Hepatocyte (in vitro differentiated cells): ENCODE results near the gene TCF12. TPM values are rescaled to one million over a fixed set of nuclear protein-coding genes. Genes with fewer than 3 reads are reported as not detected.
"Not testable (repeated sequence)": the region's sequence is repeated elsewhere in the genome, so short reads cannot be mapped to it uniquely, and the experiment has no call there.

ENCODE experiments used
- DNase-seq: peaks from one replicate; pipeline ENCODE4 v3.0.0-alpha.2; 2016; ENCODE audit warnings: low spot score
- H2AFZ ChIP-seq: fragments of 200-600 bp; sonication (generic); 2 replicates; pipeline ENCODE4 v1.6.0; 2016; ENCODE audit warnings: antibody characterized with exemption, mild to moderate bottlenecking
- H3K27ac ChIP-seq: fragments of 200-600 bp; sonication (generic); 2 replicates; pipeline ENCODE4 v1.5.1; 2016; ENCODE audit warnings: mild to moderate bottlenecking
- H3K27me3 ChIP-seq: fragments of 200-600 bp; sonication (generic); 2 replicates; pipeline ENCODE4 v1.6.1; 2016
- H3K36me3 ChIP-seq: fragments of 200-600 bp; sonication (generic); replicated peaks from 2 replicates; pipeline ENCODE4 v1.5.1; 2016; ENCODE audit warnings: low read depth; ENCODE audit not compliant: insufficient read depth
- H3K4me1 ChIP-seq: fragments of 200-600 bp; sonication (generic); 2 replicates; pipeline ENCODE4 v1.5.1; 2016; ENCODE audit warnings: mild to moderate bottlenecking, moderate library complexity; ENCODE audit not compliant: insufficient read depth
- H3K4me2 ChIP-seq: fragments of 200-600 bp; sonication (generic); 2 replicates; pipeline ENCODE4 v1.6.0; 2016
- H3K4me3 ChIP-seq: fragments of 200-600 bp; sonication (generic); 2 replicates; pipeline ENCODE4 v1.5.1; 2016; ENCODE audit warnings: mild to moderate bottlenecking
- H3K79me2 ChIP-seq: fragments of 200-600 bp; sonication (generic); 2 replicates; pipeline ENCODE4 v1.6.0; 2017; ENCODE audit warnings: mild to moderate bottlenecking
- H3K9me2 ChIP-seq: fragments of 200-600 bp; sonication (generic); replicated peaks from 2 replicates; pipeline ENCODE4 v1.6.0; 2017; ENCODE audit warnings: mild to moderate bottlenecking; ENCODE audit not compliant: insufficient read depth
- H3K9me3 ChIP-seq: fragments of 200-600 bp; sonication (generic); 2 replicates; pipeline ENCODE4 v1.5.1; 2016; ENCODE audit warnings: low read depth, mild to moderate bottlenecking
- H4K20me1 ChIP-seq: fragments of 200-600 bp; sonication (generic); 2 replicates; pipeline ENCODE4 v1.6.0; 2016; ENCODE audit warnings: mild to moderate bottlenecking; ENCODE audit not compliant: insufficient read depth, poor library complexity, severe bottlenecking
- EZH2 ChIP-seq: fragments of 200-600 bp; sonication (generic); IDR thresholded peaks from 2 replicates; pipeline ENCODE4 v1.6.1; 2016; ENCODE audit warnings: antibody characterized with exemption, mild to moderate bottlenecking, borderline replicate concordance
- EZH2phosphoT487 ChIP-seq: fragments of 200-600 bp; sonication (generic); IDR thresholded peaks from one replicate; pipeline ENCODE4 v1.6.1; 2018; ENCODE audit warnings: antibody characterized with exemption, mild to moderate bottlenecking, low read depth, moderate library complexity; ENCODE audit not compliant: unreplicated experiment, severe bottlenecking
- WGBS: methylation state at CpG from one replicate; pipeline ENCODE4 v1.1.6; 2016; ENCODE audit warnings: low lambda C conversion rate; ENCODE audit errors: missing lambda C conversion rate; 5-methylcytosine and 5-hydroxymethylcytosine counted together
- polyA plus RNA-seq: library from polyadenylated mRNA; unstranded; fragments of >200 nt; fragmentation: Nextera tagmentation; extraction: Ambion mirVana; gene quantifications from 2 replicates; pipeline ENCODE4 v1.2.1, GENCODE V29; 2016
- total RNA-seq: library from RNA; depleted of rRNA; stranded (reverse); fragments of >200 nt; gene quantifications from 2 replicates; pipeline ENCODE4 v1.2.3, GENCODE V29; 2014
- TF ChIP-seq, protein P1 (sequence below): fragments of 200-600 bp; sonication (generic); IDR thresholded peaks from 2 replicates; pipeline ENCODE4 v1.5.1; 2016; ENCODE audit warnings: antibody characterized with exemption, mild to moderate bottlenecking; ENCODE audit not compliant: poor library complexity

TCF12 gene
- total and polyA plus RNA-seq, 2 experiments from 2014 or later, result 42.0 to 93.2 TPM

DNA sequence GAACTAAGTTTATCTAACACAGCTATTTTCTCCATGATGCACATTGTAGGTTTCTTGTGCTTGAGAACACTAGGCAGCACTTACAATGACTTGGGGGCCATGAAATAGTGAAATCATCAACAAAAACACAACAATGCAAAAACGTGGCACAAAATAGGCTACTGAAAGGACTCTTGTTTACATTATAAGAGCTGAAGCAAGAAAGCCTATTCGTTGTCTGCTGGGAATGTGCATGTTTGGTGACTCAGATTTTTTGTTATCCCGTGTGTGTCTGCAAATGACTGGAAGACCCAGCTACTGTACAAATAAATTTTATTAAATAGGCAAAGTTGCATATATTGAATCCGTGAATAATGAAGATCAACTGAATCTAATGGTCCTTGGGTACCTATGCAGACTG lies 85.0 kb downstream of the TCF12 start:
- H3K9me2 ChIP-seq, result no peaks in the 10 kb centered on the region
- peaks cover 16% of the 10 kb centered on the region for H4K20me1 ChIP-seq
- no peaks in the 10 kb centered on the region for H3K4me1 ChIP-seq
- TF ChIP-seq EZH2phosphoT487 (no peak), EZH2 (no peak)
- TF ChIP-seq, protein P1, sequence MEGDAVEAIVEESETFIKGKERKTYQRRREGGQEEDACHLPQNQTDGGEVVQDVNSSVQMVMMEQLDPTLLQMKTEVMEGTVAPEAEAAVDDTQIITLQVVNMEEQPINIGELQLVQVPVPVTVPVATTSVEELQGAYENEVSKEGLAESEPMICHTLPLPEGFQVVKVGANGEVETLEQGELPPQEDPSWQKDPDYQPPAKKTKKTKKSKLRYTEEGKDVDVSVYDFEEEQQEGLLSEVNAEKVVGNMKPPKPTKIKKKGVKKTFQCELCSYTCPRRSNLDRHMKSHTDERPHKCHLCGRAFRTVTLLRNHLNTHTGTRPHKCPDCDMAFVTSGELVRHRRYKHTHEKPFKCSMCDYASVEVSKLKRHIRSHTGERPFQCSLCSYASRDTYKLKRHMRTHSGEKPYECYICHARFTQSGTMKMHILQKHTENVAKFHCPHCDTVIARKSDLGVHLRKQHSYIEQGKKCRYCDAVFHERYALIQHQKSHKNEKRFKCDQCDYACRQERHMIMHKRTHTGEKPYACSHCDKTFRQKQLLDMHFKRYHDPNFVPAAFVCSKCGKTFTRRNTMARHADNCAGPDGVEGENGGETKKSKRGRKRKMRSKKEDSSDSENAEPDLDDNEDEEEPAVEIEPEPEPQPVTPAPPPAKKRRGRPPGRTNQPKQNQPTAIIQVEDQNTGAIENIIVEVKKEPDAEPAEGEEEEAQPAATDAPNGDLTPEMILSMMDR, result no peak
- DNase-seq, result no peak
- H3K79me2 ChIP-seq, result peaks cover 78% of the 10 kb centered on the region
- no peak overlapping the region for H3K27ac ChIP-seq
- no peaks in the 10 kb centered on the region for H3K36me3 ChIP-seq
- no peaks in the 10 kb centered on the region for H3K27me3 ChIP-seq
- H3K9me3 ChIP-seq, result no peaks in the 10 kb centered on the region
- H3K4me2 ChIP-seq, result no peak overlapping the region
- H2AFZ ChIP-seq, result no peak overlapping the region
- H3K4me3 ChIP-seq, result no peak overlapping the region
- 76% methylated on average over 4 of the region's 4 CpGs for WGBS

- Histone ChIP-seq H3K4me3 (no peak overlapping the region), H2AFZ (no peak overlapping the region), H3K4me1 (no peaks in the 10 kb centered on the region), H3K4me2 (no peak overlapping the region), H3K27me3 (no peaks in the 10 kb centered on the region), H3K9me3 (no peaks in the 10 kb centered on the region), H3K36me3 (no peaks in the 10 kb centered on the region), H3K9me2 (no peaks in the 10 kb centered on the region), H4K20me1 (peaks cover 21% of the 10 kb centered on the region), H3K79me2 (peaks cover 85% of the 10 kb centered on the region), H3K27ac (no peak overlapping the region)
- TF ChIP-seq EZH2phosphoT487 (no peak), EZH2 (no peak)
- TF ChIP-seq, protein P1, result no peak
- no peak for DNase-seq
- WGBS, result 61% methylated on average over 1 of the region's 1 CpG
Measured at GRCh38 chr15:57005244-57005643, 86.8 kb downstream of the TCF12 start.

GRCh38 chr15:57007797-57008196 lies 89.4 kb downstream of the TCF12 start:
- peaks cover 97% of the 10 kb centered on the region for H3K79me2 ChIP-seq
- not testable (repeated sequence) for DNase-seq, H3K27ac ChIP-seq, H3K4me2 ChIP-seq, H3K9me2 ChIP-seq, H2AFZ ChIP-seq, H3K9me3 ChIP-seq, H3K27me3 ChIP-seq, H3K4me1 ChIP-seq, H3K4me3 ChIP-seq, H3K36me3 ChIP-seq
- WGBS, result 50% methylated on average over 1 of the region's 1 CpG
- peaks cover 24% of the 10 kb centered on the region for H4K20me1 ChIP-seq

DNA sequence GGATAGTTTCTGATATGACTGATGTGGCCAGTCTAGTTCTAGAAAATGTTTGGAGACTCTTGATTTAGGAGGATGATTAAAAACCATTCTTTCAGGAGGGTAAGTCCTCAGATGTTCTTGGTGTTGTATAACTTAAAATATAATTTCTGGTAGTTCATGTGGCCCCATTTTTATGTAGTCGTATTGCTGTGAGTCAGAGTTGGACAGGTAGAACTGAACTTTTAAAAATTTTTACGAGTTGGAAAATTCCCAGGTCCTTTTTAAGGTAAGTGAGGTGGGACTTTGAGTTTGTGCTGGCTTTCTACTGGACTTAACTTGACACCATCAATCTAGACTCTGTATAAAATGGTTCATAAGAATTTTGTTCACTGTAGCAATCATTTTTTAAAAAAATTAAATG lies 92.3 kb downstream of the TCF12 start:
- H3K79me2 ChIP-seq, result peaks cover 96% of the 10 kb centered on the region
- no peak overlapping the region for H3K27ac ChIP-seq
- H3K36me3 ChIP-seq, result no peaks in the 10 kb centered on the region
- H3K27me3 ChIP-seq, result no peaks in the 10 kb centered on the region
- H3K4me1 ChIP-seq, result no peaks in the 10 kb centered on the region
- peaks cover 25% of the 10 kb centered on the region for H4K20me1 ChIP-seq
- TF ChIP-seq EZH2, result no peak
- TF ChIP-seq, protein P1, result no peak
- no peak for TF ChIP-seq EZH2phosphoT487
- H2AFZ ChIP-seq, result no peak overlapping the region
- no peak for DNase-seq
- no peak overlapping the region for H3K4me2 ChIP-seq
- 97% methylated on average over 2 of the region's 2 CpGs for WGBS
- no peaks in the 10 kb centered on the region for H3K9me3 ChIP-seq
- no peaks in the 10 kb centered on the region for H3K9me2 ChIP-seq
- no peak overlapping the region for H3K4me3 ChIP-seq
